Breast epithelium (tissue), 3 donors: ENCODE results near the gene TSHR.

Source experiments
- CTCF ChIP-seq, 3 donors: fragments of 450-650 bp; IDR thresholded peaks; one replicate each; pipeline ENCODE4 v1.5.1; 2016 to 2017; ENCODE audit warnings: antibody characterized with exemption in 3 of 3, mild to moderate bottlenecking in 3 of 3, moderate library complexity in 3 of 3
- POLR2A ChIP-seq: fragments of 450-650 bp; IDR thresholded peaks from one replicate; pipeline ENCODE4 v1.6.1; 2016; ENCODE audit warnings: antibody characterized with exemption, mild to moderate bottlenecking, moderate library complexity
- POLR2AphosphoS5 ChIP-seq, 3 donors: sonication (generic); formaldehyde crosslinking; IDR thresholded peaks; one replicate each; pipeline ENCODE4 v1.6.1; 2017; ENCODE audit warnings: antibody characterized with exemption in 3 of 3

- TF ChIP-seq POLR2A = no peak
- TF ChIP-seq CTCF (IDR thresholded peaks at IDR 0.05) = no peak
- TF ChIP-seq POLR2AphosphoS5 (IDR thresholded peaks at IDR 0.05) = no peak
These were observed 24.5 kb downstream of the TSHR start for GRCh38 chr14:80979951-80980350.
